BE2C (cell line): ENCODE data around the gene ZBTB39.

Source experiments
- DNase-seq: peaks from one replicate; pipeline ENCODE4 v3.0.0-alpha.2; 2020
- H3K27me3 ChIP-seq: fragments of 250-450 bp; sonication (Bioruptor Pico); 2 replicates; pipeline ENCODE4 v1.5.1; 2020; ENCODE audit warnings: mild to moderate bottlenecking
- H3K36me3 ChIP-seq: fragments of 250-450 bp; sonication (Bioruptor Pico); 2 replicates; pipeline ENCODE4 v1.5.1; 2020; ENCODE audit warnings: mild to moderate bottlenecking
- H3K4me1 ChIP-seq: fragments of 250-450 bp; sonication (Bioruptor Pico); 2 replicates; pipeline ENCODE4 v1.5.1; 2020
- H3K4me3 ChIP-seq: 2 replicates; pipeline ENCODE4 v1.5.1; 2011; ENCODE audit warnings: low read depth, low read length
- H3K9me3 ChIP-seq: fragments of 250-450 bp; sonication (Bioruptor Pico); 2 replicates; pipeline ENCODE4 v1.5.1; 2020
- CTCF ChIP-seq: IDR thresholded peaks from 2 replicates; pipeline ENCODE4 v1.5.1; 2012; ENCODE audit warnings: mild to moderate bottlenecking, low read depth, low read length

Gene ZBTB39

GRCh38 chr12:56994231-56994746, 12.1 kb downstream of the ZBTB39 start:
- Histone ChIP-seq H3K4me3 (no peak overlapping the region), H3K36me3 (peaks cover 4% of the 10 kb centered on the region; the same call in 1 of the 2 replicates), H3K27me3 (no peaks in the 10 kb centered on the region), H3K4me1 (no peaks in the 10 kb centered on the region), H3K9me3 (no peaks in the 10 kb centered on the region)
- no peak for DNase-seq
- TF ChIP-seq CTCF: no peak

GRCh38 chr12:56993346-56993745, 13.0 kb downstream of the ZBTB39 start:
- no peak for TF ChIP-seq CTCF
- no peak for DNase-seq

GRCh38 chr12:56991319-56992246, 14.8 kb downstream of the ZBTB39 start:
- DNase-seq: no peak
- Histone ChIP-seq H3K4me1 (no peaks in the 10 kb centered on the region), H3K36me3 (no peaks in the 10 kb centered on the region), H3K27me3 (0 out of 2 replicates have a peak, but pooled peaks cover 8% of the 10 kb centered on the region), H3K9me3 (no peaks in the 10 kb centered on the region), H3K4me3 (no peak overlapping the region)
- TF ChIP-seq CTCF: no peak

More at GRCh38 chr12:56993346-56993745, 13.0 kb downstream of the ZBTB39 start:
- 0 out of 2 replicates have a peak, but pooled peaks cover 6% of the 10 kb centered on the region for H3K27me3 ChIP-seq
- no peaks in the 10 kb centered on the region for H3K4me1 ChIP-seq
- H3K4me3 ChIP-seq: no peak overlapping the region
- H3K36me3 ChIP-seq: peaks cover 4% of the 10 kb centered on the region; the same call in 1 of the 2 replicates
- no peaks in the 10 kb centered on the region for H3K9me3 ChIP-seq

GRCh38 chr12:56990648-56991318, 15.6 kb downstream of the ZBTB39 start:
- DNase-seq: no peak
- Histone ChIP-seq H3K36me3 (no peaks in the 10 kb centered on the region), H3K9me3 (no peaks in the 10 kb centered on the region), H3K4me1 (no peaks in the 10 kb centered on the region), H3K4me3 (no peak overlapping the region), H3K27me3 (0 out of 2 replicates have a peak, but pooled peaks cover 8% of the 10 kb centered on the region)
- TF ChIP-seq CTCF: no peak

GRCh38 chr12:56989861-56990610, 16.3 kb downstream of the ZBTB39 start:
- H3K4me3 ChIP-seq: no peak overlapping the region
- H3K9me3 ChIP-seq: no peaks in the 10 kb centered on the region
- DNase-seq: no peak
- H3K27me3 ChIP-seq: 0 out of 2 replicates have a peak, but pooled peaks cover 8% of the 10 kb centered on the region
- no peaks in the 10 kb centered on the region for H3K36me3 ChIP-seq
- no peaks in the 10 kb centered on the region for H3K4me1 ChIP-seq
- TF ChIP-seq CTCF: no peak
